ENCODE data around the gene XRCC2. TPM values are rescaled to one million over a fixed set of nuclear protein-coding genes. Genes with fewer than 3 reads are reported as not detected.

Gene XRCC2
- total and polyA plus RNA-seq, 2 experiments from 2014 or later: 18.9 to 33.2 TPM

GRCh38 chr7:152674860-152675758 lies 832 bp downstream of the XRCC2 start:
- Histone ChIP-seq H3K4me3 (peak overlapping the region; percentile 98), H3K4me2 (peak overlapping the region; percentile 99), H4K20me1 (replicated peaks; ENCODE audit: insufficient read depth) (peaks cover 21% of the 10 kb centered on the region), H3K27ac (ENCODE audit: low read depth) (peak overlapping the region; percentile 75), H3K79me2 (replicated peaks; ENCODE audit: insufficient read depth) (peaks cover 55% of the 10 kb centered on the region), H3K9me2 (ENCODE audit: insufficient read depth) (no peaks in the 10 kb centered on the region), H3F3A (replicated peaks; ENCODE audit: low read depth) (no peaks in the 10 kb centered on the region), H3K27me3 (ENCODE audit: insufficient read depth) (no peaks in the 10 kb centered on the region), H3K4me1 (ENCODE audit: insufficient read depth) (peaks cover 15% of the 10 kb centered on the region), H3K36me3 (ENCODE audit: insufficient read depth) (peaks cover 4% of the 10 kb centered on the region; the same call in 1 of the 2 replicates), H2AFZ (peak overlapping the region; percentile 9; the same call in 1 of the 2 replicates)
- peak overlapping the region; percentile 82 for H3K4me3 Mint-ChIP-seq
- H3K4me1 Mint-ChIP-seq: peaks cover 6% of the 10 kb centered on the region; the same call in 2 of the 3 replicates
- peaks cover 4% of the 10 kb centered on the region; the same call in 1 of the 3 replicates for H3K9me3 Mint-ChIP-seq
- H3K36me3 Mint-ChIP-seq (ENCODE audit: low read depth): peaks cover 17% of the 10 kb centered on the region
- peak overlapping the region; percentile 89 for H3K27ac Mint-ChIP-seq
- peaks cover 6% of the 10 kb centered on the region for H3K27me3 Mint-ChIP-seq (ENCODE audit: insufficient read depth, low read depth, poor library complexity)
- ATAC-seq: peak; percentile 69
- peak; percentile 55 for DNase-seq (ENCODE audit: low spot score)
- TF ChIP-seq NANOG (IDR thresholded peaks at IDR 0.05; ENCODE audit: borderline replicate concordance) (no peak), ETS1 (IDR thresholded peaks at IDR 0.05) (no peak), CTCF (conservative IDR thresholded peaks at IDR 0.05; ENCODE audit: low read depth in 2 of 2) (no peak), EZH2phosphoT487 (IDR thresholded peaks at IDR 0.05; ENCODE audit: unreplicated experiment) (no peak), JUNB (IDR thresholded peaks at IDR 0.05; ENCODE audit: unreplicated experiment) (no peak), ZNF114 (CRISPR knock-in tag; IDR thresholded peaks at IDR 0.05) (no peak), EZH2 (IDR thresholded peaks at IDR 0.05; ENCODE audit: low read depth, unreplicated experiment) (no peak), POLR2AphosphoS5 (IDR thresholded peaks at IDR 0.05; ENCODE audit: low read depth) (no peak), CREB1 (CRISPR knock-in tag; IDR thresholded peaks at IDR 0.05; ENCODE audit: low read depth) (no peak), STAT1 (IDR thresholded peaks at IDR 0.05; ENCODE audit: unreplicated experiment) (no peak), ZNF331 (CRISPR knock-in tag; IDR thresholded peaks at IDR 0.05; ENCODE audit: low read depth) (no peak)
- TF ChIP-seq, protein P1, sequence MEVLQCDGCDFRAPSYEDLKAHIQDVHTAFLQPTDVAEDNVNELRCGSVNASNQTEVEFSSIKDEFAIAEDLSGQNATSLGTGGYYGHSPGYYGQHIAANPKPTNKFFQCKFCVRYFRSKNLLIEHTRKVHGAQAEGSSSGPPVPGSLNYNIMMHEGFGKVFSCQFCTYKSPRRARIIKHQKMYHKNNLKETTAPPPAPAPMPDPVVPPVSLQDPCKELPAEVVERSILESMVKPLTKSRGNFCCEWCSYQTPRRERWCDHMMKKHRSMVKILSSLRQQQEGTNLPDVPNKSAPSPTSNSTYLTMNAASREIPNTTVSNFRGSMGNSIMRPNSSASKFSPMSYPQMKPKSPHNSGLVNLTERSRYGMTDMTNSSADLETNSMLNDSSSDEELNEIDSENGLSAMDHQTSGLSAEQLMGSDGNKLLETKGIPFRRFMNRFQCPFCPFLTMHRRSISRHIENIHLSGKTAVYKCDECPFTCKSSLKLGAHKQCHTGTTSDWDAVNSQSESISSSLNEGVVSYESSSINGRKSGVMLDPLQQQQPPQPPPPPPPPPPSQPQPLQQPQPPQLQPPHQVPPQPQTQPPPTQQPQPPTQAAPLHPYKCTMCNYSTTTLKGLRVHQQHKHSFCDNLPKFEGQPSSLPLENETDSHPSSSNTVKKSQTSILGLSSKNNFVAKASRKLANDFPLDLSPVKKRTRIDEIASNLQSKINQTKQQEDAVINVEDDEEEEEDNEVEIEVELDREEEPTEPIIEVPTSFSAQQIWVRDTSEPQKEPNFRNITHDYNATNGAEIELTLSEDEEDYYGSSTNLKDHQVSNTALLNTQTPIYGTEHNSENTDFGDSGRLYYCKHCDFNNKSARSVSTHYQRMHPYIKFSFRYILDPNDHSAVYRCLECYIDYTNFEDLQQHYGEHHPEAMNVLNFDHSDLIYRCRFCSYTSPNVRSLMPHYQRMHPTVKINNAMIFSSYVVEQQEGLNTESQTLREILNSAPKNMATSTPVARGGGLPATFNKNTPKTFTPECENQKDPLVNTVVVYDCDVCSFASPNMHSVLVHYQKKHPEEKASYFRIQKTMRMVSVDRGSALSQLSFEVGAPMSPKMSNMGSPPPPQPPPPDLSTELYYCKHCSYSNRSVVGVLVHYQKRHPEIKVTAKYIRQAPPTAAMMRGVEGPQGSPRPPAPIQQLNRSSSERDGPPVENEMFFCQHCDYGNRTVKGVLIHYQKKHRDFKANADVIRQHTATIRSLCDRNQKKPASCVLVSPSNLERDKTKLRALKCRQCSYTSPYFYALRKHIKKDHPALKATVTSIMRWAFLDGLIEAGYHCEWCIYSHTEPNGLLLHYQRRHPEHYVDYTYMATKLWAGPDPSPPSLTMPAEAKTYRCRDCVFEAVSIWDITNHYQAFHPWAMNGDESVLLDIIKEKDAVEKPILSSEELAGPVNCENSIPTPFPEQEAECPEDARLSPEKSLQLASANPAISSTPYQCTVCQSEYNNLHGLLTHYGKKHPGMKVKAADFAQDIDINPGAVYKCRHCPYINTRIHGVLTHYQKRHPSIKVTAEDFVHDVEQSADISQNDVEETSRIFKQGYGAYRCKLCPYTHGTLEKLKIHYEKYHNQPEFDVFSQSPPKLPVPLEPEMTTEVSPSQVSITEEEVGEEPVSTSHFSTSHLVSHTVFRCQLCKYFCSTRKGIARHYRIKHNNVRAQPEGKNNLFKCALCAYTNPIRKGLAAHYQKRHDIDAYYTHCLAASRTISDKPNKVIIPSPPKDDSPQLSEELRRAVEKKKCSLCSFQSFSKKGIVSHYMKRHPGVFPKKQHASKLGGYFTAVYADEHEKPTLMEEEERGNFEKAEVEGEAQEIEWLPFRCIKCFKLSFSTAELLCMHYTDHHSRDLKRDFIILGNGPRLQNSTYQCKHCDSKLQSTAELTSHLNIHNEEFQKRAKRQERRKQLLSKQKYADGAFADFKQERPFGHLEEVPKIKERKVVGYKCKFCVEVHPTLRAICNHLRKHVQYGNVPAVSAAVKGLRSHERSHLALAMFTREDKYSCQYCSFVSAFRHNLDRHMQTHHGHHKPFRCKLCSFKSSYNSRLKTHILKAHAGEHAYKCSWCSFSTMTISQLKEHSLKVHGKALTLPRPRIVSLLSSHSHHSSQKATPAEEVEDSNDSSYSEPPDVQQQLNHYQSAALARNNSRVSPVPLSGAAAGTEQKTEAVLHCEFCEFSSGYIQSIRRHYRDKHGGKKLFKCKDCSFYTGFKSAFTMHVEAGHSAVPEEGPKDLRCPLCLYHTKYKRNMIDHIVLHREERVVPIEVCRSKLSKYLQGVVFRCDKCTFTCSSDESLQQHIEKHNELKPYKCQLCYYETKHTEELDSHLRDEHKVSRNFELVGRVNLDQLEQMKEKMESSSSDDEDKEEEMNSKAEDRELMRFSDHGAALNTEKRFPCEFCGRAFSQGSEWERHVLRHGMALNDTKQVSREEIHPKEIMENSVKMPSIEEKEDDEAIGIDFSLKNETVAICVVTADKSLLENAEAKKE (CRISPR knock-in tag; IDR thresholded peaks at IDR 0.05): no peak
- TF ChIP-seq, protein P2, sequence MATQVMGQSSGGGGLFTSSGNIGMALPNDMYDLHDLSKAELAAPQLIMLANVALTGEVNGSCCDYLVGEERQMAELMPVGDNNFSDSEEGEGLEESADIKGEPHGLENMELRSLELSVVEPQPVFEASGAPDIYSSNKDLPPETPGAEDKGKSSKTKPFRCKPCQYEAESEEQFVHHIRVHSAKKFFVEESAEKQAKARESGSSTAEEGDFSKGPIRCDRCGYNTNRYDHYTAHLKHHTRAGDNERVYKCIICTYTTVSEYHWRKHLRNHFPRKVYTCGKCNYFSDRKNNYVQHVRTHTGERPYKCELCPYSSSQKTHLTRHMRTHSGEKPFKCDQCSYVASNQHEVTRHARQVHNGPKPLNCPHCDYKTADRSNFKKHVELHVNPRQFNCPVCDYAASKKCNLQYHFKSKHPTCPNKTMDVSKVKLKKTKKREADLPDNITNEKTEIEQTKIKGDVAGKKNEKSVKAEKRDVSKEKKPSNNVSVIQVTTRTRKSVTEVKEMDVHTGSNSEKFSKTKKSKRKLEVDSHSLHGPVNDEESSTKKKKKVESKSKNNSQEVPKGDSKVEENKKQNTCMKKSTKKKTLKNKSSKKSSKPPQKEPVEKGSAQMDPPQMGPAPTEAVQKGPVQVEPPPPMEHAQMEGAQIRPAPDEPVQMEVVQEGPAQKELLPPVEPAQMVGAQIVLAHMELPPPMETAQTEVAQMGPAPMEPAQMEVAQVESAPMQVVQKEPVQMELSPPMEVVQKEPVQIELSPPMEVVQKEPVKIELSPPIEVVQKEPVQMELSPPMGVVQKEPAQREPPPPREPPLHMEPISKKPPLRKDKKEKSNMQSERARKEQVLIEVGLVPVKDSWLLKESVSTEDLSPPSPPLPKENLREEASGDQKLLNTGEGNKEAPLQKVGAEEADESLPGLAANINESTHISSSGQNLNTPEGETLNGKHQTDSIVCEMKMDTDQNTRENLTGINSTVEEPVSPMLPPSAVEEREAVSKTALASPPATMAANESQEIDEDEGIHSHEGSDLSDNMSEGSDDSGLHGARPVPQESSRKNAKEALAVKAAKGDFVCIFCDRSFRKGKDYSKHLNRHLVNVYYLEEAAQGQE (IDR thresholded peaks at IDR 0.05; ENCODE audit: unreplicated experiment): no peak

All from GM23338 (cell line).